T-helper 1 cell treated with Interleukin-12 subunit alpha and Interleukin-12 subunit beta and Interleukin-4 antibody, amounts not matched to agents 30 μg/mL and 1 μg/mL, for 36 hours (primary cell): ENCODE data around the gene PDE10A.
"Not testable (repeated sequence)": the region's sequence is repeated elsewhere in the genome, so short reads cannot be mapped to it uniquely, and the experiment has no call there.

Experiments
- H3K27ac Mint-ChIP-seq: one replicate; pipeline ENCODE4 v1.8.0; 2021; ENCODE audit warnings: mild to moderate bottlenecking, mixed read lengths
- H3K27me3 Mint-ChIP-seq: one replicate; pipeline ENCODE4 v1.8.0; 2021; ENCODE audit warnings: low read depth, mixed read lengths
- H3K36me3 Mint-ChIP-seq: one replicate; pipeline ENCODE4 v1.8.0; 2021; ENCODE audit warnings: low read depth, mixed read lengths
- H3K4me1 Mint-ChIP-seq: one replicate; pipeline ENCODE4 v1.8.0; 2021; ENCODE audit warnings: low read depth, mixed read lengths
- H3K4me3 Mint-ChIP-seq: one replicate; pipeline ENCODE4 v1.8.0; 2021; ENCODE audit warnings: mild to moderate bottlenecking, moderate library complexity, mixed read lengths
- H3K9me3 Mint-ChIP-seq: one replicate; pipeline ENCODE4 v1.8.0; 2021; ENCODE audit warnings: mixed read lengths

PDE10A gene

GRCh38 chr6:165463499-165463898 lies 199.5 kb downstream of the PDE10A start:
- H3K36me3 Mint-ChIP-seq, H3K4me3 Mint-ChIP-seq, H3K4me1 Mint-ChIP-seq, H3K27me3 Mint-ChIP-seq, H3K27ac Mint-ChIP-seq: not testable (repeated sequence)
- peaks cover 25% of the 10 kb centered on the region for H3K9me3 Mint-ChIP-seq

- peaks cover 21% of the 10 kb centered on the region for H3K9me3 Mint-ChIP-seq
- H3K4me3 Mint-ChIP-seq, H3K36me3 Mint-ChIP-seq, H3K4me1 Mint-ChIP-seq, H3K27ac Mint-ChIP-seq, H3K27me3 Mint-ChIP-seq: not testable (repeated sequence)
These were observed 203.3 kb downstream of the PDE10A start for GRCh38 chr6:165459605-165460301.

DNA sequence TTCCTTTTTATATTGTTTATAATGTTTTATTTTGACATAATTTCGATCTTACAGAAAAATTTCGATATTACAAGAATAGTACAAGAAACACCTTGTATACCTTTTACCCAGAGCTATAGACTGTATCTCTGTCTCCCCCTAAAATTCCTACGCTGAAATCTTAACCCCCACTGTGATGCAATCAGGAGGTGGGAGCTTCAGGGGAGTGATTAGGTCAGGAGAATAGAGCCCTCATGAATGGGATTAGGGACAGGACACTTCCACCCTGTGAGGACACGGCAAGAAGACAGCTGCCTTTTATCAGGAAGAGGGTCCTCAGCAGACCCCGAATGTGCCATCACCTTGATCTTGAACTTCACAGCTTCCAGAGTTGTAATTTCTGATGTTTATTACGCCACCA lies 204.9 kb downstream of the PDE10A start:
- Mint-ChIP-seq H3K27ac (no peak overlapping the region), H3K9me3 (peaks cover 12% of the 10 kb centered on the region), H3K4me1 (no peaks in the 10 kb centered on the region), H3K36me3 (no peaks in the 10 kb centered on the region), H3K27me3 (no peaks in the 10 kb centered on the region), H3K4me3 (no peak overlapping the region)

GRCh38 chr6:165456286-165456685 lies 206.8 kb downstream of the PDE10A start:
- H3K4me3 Mint-ChIP-seq: no peak overlapping the region
- no peaks in the 10 kb centered on the region for H3K27me3 Mint-ChIP-seq
- H3K9me3 Mint-ChIP-seq: no peaks in the 10 kb centered on the region
- H3K4me1 Mint-ChIP-seq: no peaks in the 10 kb centered on the region
- H3K36me3 Mint-ChIP-seq: no peaks in the 10 kb centered on the region
- H3K27ac Mint-ChIP-seq: no peak overlapping the region

DNA sequence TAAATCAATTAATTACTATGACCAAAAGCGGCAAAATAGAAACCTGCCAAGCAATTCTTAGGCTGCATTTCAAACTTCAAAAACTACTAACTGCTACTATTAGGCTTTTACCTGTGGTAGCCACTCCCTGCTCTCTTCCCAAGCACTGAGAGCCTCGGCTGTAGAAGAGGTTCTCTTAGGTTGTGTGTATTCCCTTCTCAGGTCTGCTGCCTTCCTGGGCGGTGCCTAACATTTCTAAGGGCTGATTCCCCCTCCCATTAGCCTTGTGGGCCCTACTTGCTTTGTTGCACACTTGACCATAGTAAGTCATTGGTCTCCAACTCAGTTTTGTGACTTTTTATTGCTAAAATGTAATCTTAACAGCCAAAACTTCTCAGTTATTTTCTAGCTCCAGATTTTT lies 207.6 kb downstream of the PDE10A start:
- Mint-ChIP-seq H3K27me3 (no peaks in the 10 kb centered on the region), H3K9me3 (no peaks in the 10 kb centered on the region), H3K27ac (no peak overlapping the region)

GRCh38 chr6:165453395-165453794 lies 209.6 kb downstream of the PDE10A start:
- H3K27ac Mint-ChIP-seq: no peak overlapping the region
- no peaks in the 10 kb centered on the region for H3K36me3 Mint-ChIP-seq
- H3K9me3 Mint-ChIP-seq: no peaks in the 10 kb centered on the region
- no peak overlapping the region for H3K4me3 Mint-ChIP-seq
- H3K4me1 Mint-ChIP-seq: no peaks in the 10 kb centered on the region
- no peaks in the 10 kb centered on the region for H3K27me3 Mint-ChIP-seq

More for the DNA sequence above, 207.6 kb downstream of the PDE10A start:
- no peak overlapping the region for H3K4me3 Mint-ChIP-seq
- H3K36me3 Mint-ChIP-seq: no peaks in the 10 kb centered on the region
- H3K4me1 Mint-ChIP-seq: no peaks in the 10 kb centered on the region

- H3K27me3 Mint-ChIP-seq: no peaks in the 10 kb centered on the region
- H3K4me3 Mint-ChIP-seq: no peak overlapping the region
- H3K36me3 Mint-ChIP-seq: no peaks in the 10 kb centered on the region
- H3K27ac Mint-ChIP-seq: no peak overlapping the region
- no peaks in the 10 kb centered on the region for H3K9me3 Mint-ChIP-seq
- no peaks in the 10 kb centered on the region for H3K4me1 Mint-ChIP-seq
These were observed 211.2 kb downstream of the PDE10A start for GRCh38 chr6:165451838-165452237.

DNA sequence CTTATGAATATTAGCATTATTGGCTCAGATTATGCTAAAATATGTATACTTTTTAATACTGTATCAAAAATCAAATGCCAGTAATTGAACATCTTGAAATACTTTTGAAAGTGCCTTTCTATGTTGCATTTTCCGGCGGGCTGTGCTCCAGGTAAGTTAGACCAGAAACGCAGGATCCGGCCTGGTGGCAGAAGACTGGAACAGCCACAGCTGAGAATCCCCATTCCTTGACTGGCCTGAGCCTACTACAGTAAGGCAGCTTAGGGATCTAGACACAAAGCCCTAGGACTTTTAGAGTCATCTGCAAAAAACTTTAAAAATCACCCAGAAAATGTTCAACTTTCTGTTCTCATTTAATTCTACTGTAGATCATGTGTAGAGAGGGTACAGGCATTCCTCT lies 214.8 kb downstream of the PDE10A start:
- no peak overlapping the region for H3K27ac Mint-ChIP-seq
- H3K27me3 Mint-ChIP-seq: no peaks in the 10 kb centered on the region
- H3K36me3 Mint-ChIP-seq: no peaks in the 10 kb centered on the region
- H3K4me1 Mint-ChIP-seq: no peaks in the 10 kb centered on the region
- no peak overlapping the region for H3K4me3 Mint-ChIP-seq
- no peaks in the 10 kb centered on the region for H3K9me3 Mint-ChIP-seq

DNA sequence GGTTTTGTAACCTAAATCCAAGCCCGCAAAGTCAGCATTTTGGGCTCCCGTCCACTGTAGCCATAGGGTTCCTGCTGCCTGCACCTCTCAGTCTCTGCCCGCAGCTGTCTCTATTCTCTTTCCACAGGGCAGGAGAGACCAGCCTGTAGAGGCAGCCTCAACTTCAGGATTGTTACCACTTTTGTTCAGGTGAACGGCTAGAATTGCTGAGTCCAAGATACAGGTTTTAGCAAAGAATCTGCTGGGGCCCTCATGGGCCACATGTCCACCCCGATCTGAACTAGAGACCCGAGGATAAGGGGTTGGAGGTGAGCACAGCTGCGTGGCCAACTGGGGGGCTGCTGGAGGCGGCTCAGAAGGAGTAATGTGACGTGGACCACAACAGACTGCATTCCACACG lies 215.9 kb downstream of the PDE10A start:
- Mint-ChIP-seq H3K4me3 (no peak overlapping the region), H3K27me3 (no peaks in the 10 kb centered on the region), H3K36me3 (no peaks in the 10 kb centered on the region), H3K27ac (no peak overlapping the region), H3K4me1 (no peaks in the 10 kb centered on the region), H3K9me3 (no peaks in the 10 kb centered on the region)

DNA sequence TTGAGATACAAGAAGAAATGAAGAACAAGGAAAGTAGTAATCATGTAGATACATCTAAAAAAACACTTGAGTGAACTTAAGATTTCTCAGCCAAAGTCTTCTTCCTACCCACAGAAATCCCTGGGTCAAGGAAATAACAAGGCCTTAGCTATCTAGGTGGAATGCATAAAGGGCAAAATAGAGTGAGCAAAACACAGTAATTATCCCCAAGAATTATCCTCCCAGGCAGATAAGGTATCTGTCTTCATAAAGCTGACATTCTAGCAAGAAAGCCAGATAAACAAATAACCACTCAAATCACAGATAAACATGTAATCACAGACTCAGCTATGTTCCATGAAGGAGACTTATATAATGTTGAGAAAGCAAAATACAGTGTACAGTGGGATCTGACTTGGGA lies 216.7 kb downstream of the PDE10A start:
- no peaks in the 10 kb centered on the region for H3K27me3 Mint-ChIP-seq
- H3K9me3 Mint-ChIP-seq: no peaks in the 10 kb centered on the region
- no peak overlapping the region for H3K4me3 Mint-ChIP-seq
- no peak overlapping the region for H3K27ac Mint-ChIP-seq
- H3K36me3 Mint-ChIP-seq: no peaks in the 10 kb centered on the region
- no peaks in the 10 kb centered on the region for H3K4me1 Mint-ChIP-seq

- no peaks in the 10 kb centered on the region for H3K4me1 Mint-ChIP-seq
- no peaks in the 10 kb centered on the region for H3K27me3 Mint-ChIP-seq
- no peaks in the 10 kb centered on the region for H3K9me3 Mint-ChIP-seq
- H3K36me3 Mint-ChIP-seq: no peaks in the 10 kb centered on the region
- no peak overlapping the region for H3K27ac Mint-ChIP-seq
- no peak overlapping the region for H3K4me3 Mint-ChIP-seq
These were observed 219.6 kb downstream of the PDE10A start for GRCh38 chr6:165443462-165443861.

DNA sequence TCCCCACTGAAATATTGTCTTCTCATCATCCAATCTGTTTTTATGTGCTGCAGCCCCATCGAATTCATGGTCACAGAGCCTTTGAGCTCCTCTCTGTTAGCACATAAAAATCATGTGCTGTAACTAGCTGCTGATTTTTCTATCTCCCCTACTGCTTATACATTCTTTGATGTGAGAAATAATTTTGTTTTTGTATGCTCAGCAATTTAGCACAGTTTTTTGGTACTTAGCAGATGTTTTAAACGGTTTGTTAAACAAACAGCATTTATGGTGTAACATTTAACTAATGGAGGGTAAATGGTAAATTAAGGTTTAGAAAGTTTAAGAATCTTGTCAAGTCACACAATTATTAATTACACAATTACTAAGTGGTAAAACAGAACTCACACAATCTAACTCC lies 221.9 kb downstream of the PDE10A start:
- no peaks in the 10 kb centered on the region for H3K27me3 Mint-ChIP-seq

DNA sequence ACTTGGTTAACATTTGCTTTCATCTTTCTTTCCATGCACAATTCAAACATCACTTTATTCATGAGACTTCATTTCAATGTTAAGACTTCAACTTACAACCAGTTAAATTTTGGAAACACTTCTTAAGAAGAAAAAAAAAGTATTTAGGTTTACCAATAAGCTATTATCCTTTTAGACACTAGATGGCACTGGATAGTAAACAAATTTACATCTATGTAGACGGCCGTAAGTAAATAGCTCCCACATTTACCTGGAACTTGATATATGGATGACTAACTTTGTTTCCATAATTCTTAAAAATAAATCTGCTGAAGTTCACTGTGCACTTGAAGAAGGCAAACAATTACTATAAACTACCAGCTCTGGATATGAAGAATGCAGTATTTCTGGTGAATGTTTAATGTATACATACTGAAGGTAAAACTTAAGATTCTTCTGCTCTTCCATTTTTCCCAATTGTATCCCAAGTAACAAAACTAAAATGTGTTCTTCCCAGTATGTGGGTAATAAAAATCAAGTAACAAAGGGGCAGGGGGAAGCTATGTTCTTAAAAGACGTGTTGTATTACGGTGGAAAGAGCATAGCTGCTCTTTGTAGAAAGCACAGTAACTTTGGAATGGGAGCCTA lies 223.0 kb downstream of the PDE10A start:
- Mint-ChIP-seq H3K9me3 (no peaks in the 10 kb centered on the region), H3K4me1 (no peaks in the 10 kb centered on the region), H3K27me3 (no peaks in the 10 kb centered on the region), H3K36me3 (no peaks in the 10 kb centered on the region), H3K4me3 (no peak overlapping the region), H3K27ac (no peak overlapping the region)

More for the DNA sequence above, 221.9 kb downstream of the PDE10A start:
- H3K36me3 Mint-ChIP-seq: no peaks in the 10 kb centered on the region
- no peak overlapping the region for H3K4me3 Mint-ChIP-seq
- H3K27ac Mint-ChIP-seq: no peak overlapping the region
- no peaks in the 10 kb centered on the region for H3K4me1 Mint-ChIP-seq
- no peaks in the 10 kb centered on the region for H3K9me3 Mint-ChIP-seq

GRCh38 chr6:165426892-165427291 lies 236.1 kb downstream of the PDE10A start:
- no peaks in the 10 kb centered on the region for H3K9me3 Mint-ChIP-seq
- no peak overlapping the region for H3K4me3 Mint-ChIP-seq
- no peak overlapping the region for H3K27ac Mint-ChIP-seq
- no peaks in the 10 kb centered on the region for H3K36me3 Mint-ChIP-seq
- no peaks in the 10 kb centered on the region for H3K27me3 Mint-ChIP-seq
- H3K4me1 Mint-ChIP-seq: no peaks in the 10 kb centered on the region

DNA sequence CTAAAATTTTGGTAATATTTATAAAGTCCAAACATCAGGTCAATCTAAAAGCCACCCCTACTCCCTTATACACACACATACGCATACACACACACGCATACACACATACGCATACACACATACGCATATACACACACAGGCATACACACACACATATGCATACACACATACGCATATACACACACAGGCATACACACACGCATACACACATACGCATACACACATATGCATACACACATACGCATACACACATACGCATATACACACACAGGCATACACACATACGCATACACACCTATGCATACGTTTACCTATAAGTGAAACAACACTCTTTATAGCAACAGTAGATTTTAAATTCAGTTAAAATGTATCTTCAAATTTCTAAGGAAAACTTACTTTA lies 240.8 kb downstream of the PDE10A start:
- Mint-ChIP-seq H3K36me3 (no peaks in the 10 kb centered on the region), H3K4me3 (no peak overlapping the region), H3K27ac (no peak overlapping the region), H3K4me1 (no peaks in the 10 kb centered on the region), H3K9me3 (no peaks in the 10 kb centered on the region), H3K27me3 (no peaks in the 10 kb centered on the region)
